Cardiac fibroblast (primary cell): ENCODE measurements around the gene DOCK4.

Experiments
- DNase-seq, 2 donors: peaks; one replicate each; pipeline versions ENCODE4 v3.0.0 to v3.0.0-alpha.2; 2010; ENCODE audit warnings: low read depth in 2 of 2
- H3K4me3 ChIP-seq, 2 donors: replicated peaks in 1 of 2; 1 replicate in 1 of 2; 2 replicates in 1 of 2; pipeline ENCODE4 v1.5.1; 2011; ENCODE audit warnings: low read depth in 2 of 2, low read length in 2 of 2, mild to moderate bottlenecking in 2 of 2, moderate library complexity in 1 of 2
- TF ChIP-seq, protein P1 (sequence below): IDR thresholded peaks from one replicate; pipeline ENCODE4 v1.5.1; 2011; ENCODE audit warnings: low read depth, mild to moderate bottlenecking, low read length, inconsistent platforms

Gene DOCK4

GRCh38 chr7:111872450-111873325 lies 333.5 kb downstream of the DOCK4 start:
- TF ChIP-seq, protein P1, sequence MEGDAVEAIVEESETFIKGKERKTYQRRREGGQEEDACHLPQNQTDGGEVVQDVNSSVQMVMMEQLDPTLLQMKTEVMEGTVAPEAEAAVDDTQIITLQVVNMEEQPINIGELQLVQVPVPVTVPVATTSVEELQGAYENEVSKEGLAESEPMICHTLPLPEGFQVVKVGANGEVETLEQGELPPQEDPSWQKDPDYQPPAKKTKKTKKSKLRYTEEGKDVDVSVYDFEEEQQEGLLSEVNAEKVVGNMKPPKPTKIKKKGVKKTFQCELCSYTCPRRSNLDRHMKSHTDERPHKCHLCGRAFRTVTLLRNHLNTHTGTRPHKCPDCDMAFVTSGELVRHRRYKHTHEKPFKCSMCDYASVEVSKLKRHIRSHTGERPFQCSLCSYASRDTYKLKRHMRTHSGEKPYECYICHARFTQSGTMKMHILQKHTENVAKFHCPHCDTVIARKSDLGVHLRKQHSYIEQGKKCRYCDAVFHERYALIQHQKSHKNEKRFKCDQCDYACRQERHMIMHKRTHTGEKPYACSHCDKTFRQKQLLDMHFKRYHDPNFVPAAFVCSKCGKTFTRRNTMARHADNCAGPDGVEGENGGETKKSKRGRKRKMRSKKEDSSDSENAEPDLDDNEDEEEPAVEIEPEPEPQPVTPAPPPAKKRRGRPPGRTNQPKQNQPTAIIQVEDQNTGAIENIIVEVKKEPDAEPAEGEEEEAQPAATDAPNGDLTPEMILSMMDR = no peak
- H3K4me3 ChIP-seq = no peak overlapping the region
- no peak for DNase-seq

DNA sequence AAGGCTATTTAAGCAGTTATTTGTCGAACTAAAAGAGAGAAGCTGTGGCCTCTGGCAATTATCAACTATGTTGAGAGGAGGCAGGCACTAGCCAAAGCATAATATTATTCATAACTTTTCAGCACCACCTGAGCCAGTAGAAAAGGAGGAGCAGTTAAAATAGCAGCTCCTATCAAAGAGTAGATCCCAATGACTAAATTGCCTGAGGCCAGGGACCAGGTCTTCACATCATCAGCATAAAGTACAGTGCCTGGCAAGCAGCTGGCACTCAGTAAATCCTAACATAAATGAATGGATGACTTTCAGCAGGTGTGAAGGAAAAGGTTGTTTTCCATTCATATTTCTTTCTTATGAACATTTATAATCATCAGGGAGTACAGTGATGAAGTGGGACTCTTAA lies 334.9 kb downstream of the DOCK4 start:
- TF ChIP-seq, protein P1 = no peak
- DNase-seq = no peak
- H3K4me3 ChIP-seq = no peak overlapping the region

DNA sequence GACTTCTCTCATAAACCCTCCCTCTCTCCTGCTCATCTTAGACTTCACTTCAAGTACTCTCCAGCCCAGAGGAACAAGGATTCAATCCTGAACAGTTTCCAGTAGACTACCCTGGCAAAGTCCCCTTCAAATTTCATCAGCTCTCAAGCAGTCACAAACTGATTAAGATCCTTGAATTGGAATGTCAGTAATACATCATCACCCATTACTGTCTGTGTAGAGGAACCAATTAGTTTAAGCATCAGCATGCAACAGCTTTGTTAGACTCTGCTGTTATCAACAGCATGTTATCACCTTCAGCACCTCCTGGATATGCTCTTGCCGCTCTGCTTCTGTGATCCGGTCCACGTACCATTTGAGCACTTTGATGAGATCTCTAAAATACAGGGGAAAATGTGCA lies 336.9 kb downstream of the DOCK4 start:
- DNase-seq = no peak
- no peak overlapping the region for H3K4me3 ChIP-seq
- TF ChIP-seq, protein P1 = no peak

GRCh38 chr7:111867348-111867931 lies 338.8 kb downstream of the DOCK4 start:
- H3K4me3 ChIP-seq = no peak overlapping the region
- TF ChIP-seq, protein P1 = no peak
- DNase-seq = peak in 1 of 2 donors; percentile 17

DNA sequence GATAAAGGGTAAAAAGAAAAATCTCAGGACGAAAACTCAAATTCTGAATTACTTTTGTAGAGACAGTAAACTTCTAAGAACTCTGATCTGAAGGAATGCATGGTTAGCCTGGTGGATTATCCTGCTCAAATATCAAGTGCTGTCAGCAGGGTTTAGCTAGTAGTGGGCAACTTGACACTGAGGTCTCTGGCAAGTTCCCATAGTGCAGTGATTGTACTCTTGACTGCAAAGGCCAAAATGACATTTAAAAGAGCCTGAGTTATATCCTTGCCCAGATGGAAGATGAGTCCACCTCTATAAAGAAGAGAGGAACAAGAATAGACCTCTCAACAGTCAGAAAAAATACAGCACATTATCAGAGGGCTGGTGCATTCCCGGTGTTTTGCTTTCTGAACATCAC lies 339.4 kb downstream of the DOCK4 start:
- no peak overlapping the region for H3K4me3 ChIP-seq
- TF ChIP-seq, protein P1 = no peak
- DNase-seq = no peak

GRCh38 chr7:111865430-111865829 lies 340.8 kb downstream of the DOCK4 start:
- DNase-seq = no peak
- no peak overlapping the region for H3K4me3 ChIP-seq
- TF ChIP-seq, protein P1 = no peak
